ENCODE results near the gene PTPN14.

The PTPN14 gene

DNA sequence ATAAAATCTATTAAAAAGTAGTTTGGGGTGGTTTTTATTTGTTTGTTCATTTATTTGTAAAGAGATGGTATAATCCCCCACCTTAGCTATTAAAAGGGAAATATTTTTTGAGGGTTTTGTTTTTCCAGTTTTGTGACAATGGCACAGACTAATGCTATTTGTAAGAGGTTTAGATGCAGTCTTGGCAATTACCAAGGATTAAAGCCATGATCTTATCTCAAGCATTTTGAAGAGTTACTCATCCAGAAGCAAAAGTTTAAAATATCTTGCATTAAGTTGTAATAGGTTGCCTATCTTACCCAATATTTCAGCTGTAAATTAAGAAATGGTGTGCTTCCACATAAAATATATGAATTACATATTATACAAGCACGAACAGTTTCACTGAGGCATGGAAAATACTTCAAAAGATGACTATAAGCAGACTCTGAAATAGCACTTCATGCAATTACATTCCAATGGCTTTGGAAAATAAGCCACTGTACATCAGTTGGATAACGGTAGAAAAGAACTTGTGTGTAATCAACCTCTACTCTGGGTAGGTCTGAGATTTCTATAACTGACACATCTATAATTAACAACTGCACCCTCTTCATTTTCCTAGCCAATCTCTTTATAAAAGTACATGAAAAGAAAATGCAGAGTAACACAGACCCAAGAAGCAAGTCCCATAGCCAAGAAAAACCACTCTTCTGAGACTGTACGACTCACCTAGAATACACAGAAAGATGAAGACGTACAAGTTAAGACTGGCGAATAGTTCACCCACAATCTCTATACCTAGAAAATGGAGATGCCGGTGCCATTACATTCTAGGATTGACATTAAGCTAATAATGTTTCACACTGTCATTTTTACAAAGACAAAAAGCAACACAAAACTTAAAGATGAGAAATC, 95.2 kb downstream of the PTPN14 start:
- no peak for DNase-seq (ENCODE audit: low spot score)
- FAIRE-seq, result no peak

- no peak for FAIRE-seq
- no peak for DNase-seq (ENCODE audit: low spot score)
Measured at GRCh38 chr1:214455479-214455878, 95.9 kb downstream of the PTPN14 start.

DNA sequence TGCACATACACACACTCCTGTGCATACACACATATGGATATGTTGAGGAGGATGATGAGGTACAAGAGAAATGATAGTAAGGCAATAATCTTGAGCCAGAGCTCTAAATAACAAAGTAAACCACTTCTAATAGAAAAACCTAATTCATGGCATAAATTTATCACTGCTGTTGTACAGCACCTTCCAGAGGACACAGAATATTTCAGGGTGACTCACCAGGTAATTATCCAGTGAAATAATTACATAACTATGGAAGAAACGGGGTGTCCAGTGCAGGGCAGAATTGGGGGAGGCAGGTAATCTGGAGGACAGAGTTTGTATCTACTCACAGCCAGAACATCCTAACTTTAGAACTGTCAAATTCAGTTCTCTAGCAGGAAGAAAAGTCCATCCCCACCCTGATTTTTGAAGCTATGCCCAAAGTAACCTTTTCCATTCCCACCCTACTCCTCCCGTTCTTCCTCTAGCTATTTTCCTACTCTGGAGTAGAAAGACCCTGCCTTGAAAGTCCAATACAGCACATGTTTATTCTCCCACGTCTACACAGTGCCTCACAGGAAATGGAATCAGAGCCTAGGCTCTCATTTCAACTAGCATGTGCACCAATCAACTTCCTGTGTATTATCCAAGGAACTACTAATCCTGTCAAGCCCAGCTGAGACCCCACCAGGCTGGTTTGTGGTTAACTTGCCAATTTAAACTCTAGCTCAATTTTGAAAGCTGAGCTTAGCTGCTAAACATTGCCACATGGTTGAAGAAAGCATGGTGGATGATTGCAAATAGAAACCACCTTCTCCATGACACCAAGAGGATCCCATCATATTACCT, 96.6 kb downstream of the PTPN14 start:
- DNase-seq (ENCODE audit: low spot score) (peak; percentile 33), FAIRE-seq (peak; percentile 74)

DNA sequence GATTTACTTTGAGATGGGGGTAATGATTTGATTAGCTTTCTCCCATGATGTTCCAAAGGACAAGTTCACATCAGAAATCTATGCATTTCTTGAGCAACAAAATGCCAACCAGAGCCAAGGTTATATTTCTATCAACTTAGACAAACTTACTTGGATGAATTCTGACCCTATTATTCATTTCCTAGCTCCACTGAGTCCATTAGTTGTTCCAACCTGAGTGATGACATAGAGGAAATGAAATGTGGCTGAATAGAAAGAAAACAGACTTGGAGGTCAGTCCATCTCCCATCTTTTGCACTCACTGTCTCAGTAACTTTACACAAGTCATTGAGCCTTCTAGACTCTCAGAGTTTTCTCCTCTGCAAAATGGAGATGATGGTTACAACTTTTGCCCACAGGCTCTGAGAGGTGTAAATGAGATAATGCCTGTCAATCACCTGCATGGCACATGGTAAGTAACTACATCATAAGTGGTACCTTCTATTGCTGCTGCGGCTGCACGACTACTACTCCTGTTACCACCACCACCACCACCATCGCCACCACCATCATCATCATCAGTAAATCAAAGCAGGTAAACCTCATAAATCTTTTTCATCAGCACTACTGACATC, 98.2 kb downstream of the PTPN14 start:
- DNase-seq (ENCODE audit: low spot score) (no peak), FAIRE-seq (no peak)

DNA sequence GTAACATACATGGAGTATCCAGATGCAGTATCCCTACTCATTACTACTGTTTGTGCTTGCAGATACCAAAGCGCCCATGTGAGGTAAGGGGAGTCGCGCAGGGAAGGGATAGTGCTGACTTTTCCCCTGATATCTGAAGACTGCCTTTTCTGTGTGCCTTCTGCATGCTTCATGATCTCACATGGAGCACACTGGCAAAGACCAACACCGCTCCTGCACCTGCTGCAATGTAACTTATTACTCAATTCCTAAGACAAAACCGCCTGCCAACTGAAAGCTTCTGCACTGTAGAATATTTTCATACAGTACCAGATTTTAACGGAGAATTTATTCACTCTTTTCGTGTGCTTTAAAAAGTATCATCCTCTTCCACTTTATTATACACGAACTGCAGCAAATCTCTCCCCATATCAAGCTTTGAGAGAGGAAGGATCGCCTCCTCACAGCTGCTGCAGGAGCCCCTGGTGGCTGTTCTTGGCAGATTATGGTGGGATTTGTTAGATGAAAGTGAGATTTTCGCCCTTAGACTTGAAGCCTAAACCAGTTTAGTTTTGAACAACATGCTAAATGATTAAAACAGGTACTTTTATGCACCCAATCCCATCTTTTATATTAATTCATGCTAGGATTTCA, 99.1 kb downstream of the PTPN14 start:
- FAIRE-seq (no peak), DNase-seq (ENCODE audit: low spot score) (no peak)

GRCh38 chr1:214451596-214451995, 99.8 kb downstream of the PTPN14 start:
- DNase-seq (ENCODE audit: low spot score) (no peak), FAIRE-seq (no peak)

DNA sequence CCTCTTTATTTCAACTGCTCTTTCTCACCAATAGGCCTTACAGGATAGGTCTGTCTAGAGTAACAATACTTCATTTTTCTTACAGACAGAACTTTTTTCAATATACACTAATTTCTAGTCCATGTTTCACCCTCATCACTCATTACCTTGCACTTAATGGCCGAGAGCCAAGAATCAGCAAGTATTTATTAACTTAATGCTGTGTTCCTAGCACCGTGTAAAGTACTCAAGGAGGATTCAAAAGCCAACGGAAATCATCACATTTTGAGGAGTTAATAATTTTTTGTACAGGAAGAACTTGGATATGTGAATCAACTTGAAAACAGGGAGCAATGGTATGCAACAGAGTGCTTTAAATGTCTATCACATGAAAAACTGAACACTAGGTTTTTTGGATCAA, 102.0 kb downstream of the PTPN14 start:
- FAIRE-seq (no peak), DNase-seq (ENCODE audit: low spot score) (no peak)

- no peak for FAIRE-seq
- no peak for DNase-seq (ENCODE audit: low spot score)
Measured at GRCh38 chr1:214448536-214448935, 102.9 kb downstream of the PTPN14 start.

GRCh38 chr1:214447557-214447871, 103.9 kb downstream of the PTPN14 start:
- FAIRE-seq, result no peak
- no peak for DNase-seq (ENCODE audit: low spot score)

GRCh38 chr1:214446772-214447556, 104.4 kb downstream of the PTPN14 start:
- FAIRE-seq, result no peak
- peak; percentile 91 for DNase-seq (ENCODE audit: low spot score)

DNA sequence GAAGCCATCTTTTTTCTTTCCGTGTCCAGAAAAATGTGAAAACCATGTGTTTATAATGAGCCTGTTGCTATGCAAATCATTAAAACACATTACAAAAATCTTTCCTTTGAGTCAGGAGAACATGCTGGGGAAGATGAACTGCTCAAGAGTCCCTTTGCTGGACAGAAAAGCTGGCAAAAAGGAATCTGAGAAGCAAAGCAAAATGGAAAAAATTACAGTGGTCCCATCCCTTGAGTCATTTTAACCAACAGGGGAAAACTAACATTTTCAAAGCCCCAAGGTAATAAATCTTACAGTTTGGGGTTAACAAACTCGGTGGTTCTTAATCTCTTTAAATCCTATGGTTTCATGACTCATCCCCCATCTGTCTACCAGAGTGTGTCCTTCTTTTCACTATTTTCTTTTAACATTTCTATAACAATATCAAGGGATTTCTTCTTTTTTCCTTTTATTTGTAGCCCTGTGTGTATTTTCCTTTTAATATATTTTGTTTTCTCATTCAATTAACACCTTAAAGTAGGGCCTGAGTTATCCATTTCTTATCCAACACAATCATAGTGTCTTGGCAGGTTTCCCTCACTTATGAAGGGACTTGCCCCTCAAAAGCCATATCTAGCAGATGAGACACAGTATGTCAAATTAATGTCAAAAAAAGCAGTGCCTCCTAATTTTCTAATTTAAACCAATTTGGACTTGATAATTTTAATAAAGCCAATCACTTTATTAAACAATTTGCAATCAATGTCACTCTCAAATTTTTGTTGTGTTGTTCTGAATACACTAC, 105.4 kb downstream of the PTPN14 start:
- peak; percentile 52 for DNase-seq (ENCODE audit: low spot score)
- no peak for FAIRE-seq

DNA sequence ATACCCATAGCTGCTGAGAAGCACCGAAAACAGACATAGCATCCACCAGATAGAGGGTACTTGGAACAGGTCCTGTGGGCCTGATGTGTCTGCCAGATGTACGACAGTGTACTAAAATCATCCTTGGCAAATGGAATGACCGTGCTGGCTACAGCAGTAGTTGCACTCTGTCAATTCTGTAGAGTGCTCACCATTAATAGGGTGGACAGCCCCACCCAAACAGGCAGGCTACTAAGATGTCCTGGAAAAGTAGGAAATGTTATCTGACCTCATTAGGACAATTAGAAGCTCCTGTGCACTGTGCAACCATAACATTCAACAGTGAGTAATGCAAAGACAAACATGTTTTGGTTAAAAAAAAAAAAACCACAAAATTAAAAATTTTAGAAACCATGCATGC, 106.2 kb downstream of the PTPN14 start:
- FAIRE-seq, result peak; percentile 30
- DNase-seq (ENCODE audit: low spot score), result no peak

DNA sequence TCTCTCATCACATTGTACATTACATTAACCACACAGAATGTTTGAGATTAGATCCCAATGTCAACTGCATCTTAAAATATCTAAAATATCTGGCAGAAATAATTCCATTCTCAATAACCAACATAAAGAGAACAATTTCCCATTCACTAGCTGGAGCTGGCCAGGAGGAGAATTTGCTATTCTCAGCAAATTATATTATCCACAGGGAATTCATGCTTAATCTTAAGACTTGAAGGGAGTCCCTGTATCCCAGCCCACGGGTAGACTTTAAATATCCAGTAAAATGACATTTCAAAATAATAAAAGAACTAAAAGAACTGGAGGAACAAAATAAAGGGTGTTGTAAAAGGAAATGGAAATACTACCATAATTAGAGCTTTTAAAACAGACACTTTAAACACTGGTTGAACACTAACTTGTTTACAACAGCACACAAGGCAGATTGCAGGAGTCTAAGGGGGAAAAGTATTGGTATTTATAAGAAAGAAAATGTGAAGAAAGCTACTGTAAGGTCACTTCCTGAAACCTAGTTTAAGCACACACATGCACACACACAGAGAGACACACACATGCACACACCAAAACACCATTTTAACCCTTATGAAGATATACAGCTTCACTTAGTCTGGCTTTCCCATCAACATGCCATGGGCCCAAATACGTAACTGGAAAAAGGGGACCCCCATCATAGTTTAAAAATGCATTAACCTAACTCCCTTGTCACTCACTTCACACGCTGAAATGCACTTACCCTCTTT, 107.0 kb downstream of the PTPN14 start:
- FAIRE-seq, result no peak
- no peak for DNase-seq (ENCODE audit: low spot score)

GRCh38 chr1:214441119-214441518, 110.3 kb downstream of the PTPN14 start:
- DNase-seq (ENCODE audit: low spot score), result no peak
- FAIRE-seq, result no peak

DNA sequence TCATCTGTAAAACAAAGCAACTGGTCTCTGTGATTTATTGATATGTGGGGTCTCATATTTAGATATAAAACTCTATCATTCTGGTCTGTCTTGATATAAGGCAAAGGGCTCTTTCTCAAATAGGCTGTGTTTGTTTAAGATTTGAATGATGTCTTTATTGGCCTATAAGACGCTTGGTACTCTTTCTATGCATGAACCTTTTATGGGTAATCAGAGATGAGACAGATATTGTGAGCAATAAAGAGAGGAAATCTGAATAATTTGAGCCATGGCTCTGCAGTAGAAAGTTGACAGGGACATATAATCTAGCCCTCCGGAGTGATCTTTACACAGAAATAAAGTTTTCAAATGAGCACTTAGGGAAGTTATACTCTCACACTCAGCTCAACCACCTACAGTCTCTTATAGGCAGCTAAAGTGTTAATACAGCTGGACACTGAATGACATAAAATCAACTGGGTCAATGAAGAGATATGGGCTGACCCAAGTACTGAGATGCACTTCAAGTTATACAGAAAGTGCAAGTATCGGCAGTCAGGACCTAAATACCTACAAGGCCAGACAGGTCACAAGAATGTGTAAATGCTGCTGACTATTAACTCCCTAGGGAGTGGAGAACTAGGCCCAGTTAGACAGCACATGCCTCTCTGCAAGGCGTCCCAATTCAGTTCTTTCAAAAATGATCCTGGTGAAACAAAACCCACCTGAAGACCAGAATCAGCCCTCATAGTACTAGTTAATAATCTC, 111.0 kb downstream of the PTPN14 start:
- no peak for DNase-seq (ENCODE audit: low spot score)
- FAIRE-seq, result no peak

DNA sequence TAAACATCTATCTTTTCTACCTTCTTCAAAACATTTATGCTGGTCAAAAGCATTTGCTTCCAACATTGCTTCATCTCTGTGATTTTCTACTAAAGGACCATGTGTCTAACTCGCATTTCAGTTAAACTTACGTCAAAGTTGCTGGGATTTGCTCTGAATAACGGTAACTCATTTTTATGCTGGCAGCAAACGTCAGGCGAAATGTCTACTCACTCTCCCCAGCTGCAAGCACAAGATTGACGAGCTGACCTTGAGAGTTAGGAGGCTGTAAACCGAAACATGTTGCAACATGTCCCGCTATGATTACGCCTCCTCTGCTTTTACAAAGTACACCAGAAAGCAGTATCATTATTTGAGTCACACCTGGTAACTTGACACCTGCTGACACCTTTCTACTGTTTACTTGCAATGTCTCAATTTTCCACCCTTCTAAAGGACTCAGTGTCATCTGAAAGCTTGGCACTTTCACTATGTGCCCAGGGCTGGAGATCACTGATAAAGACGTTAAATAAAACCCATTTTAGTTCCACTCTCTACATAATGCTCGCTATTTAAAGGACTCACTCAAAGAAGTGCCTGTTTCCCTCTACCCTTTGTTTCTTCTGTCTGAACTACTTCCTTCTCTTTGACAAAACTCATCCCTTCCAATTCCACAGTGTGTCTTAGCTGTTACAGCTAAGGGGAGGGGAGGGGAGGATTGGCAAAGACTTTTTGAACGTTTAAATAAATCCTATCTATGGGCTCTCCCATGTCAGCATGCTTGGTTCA, 111.9 kb downstream of the PTPN14 start:
- FAIRE-seq (peak; percentile 61), DNase-seq (ENCODE audit: low spot score) (peak; percentile 51)

GRCh38 chr1:214438530-214438929, 112.9 kb downstream of the PTPN14 start:
- no peak for FAIRE-seq
- no peak for DNase-seq (ENCODE audit: low spot score)

- no peak for DNase-seq (ENCODE audit: low spot score)
Measured at GRCh38 chr1:214438075-214438474, 113.3 kb downstream of the PTPN14 start.

More at GRCh38 chr1:214438075-214438474, 113.3 kb downstream of the PTPN14 start:
- no peak for FAIRE-seq

Measured in urothelium cell line (cell line).